ENCODE measurements around the gene PP2D1.
"Not testable (repeated sequence)": the region's sequence is repeated elsewhere in the genome, so short reads cannot be mapped to it uniquely, and the experiment has no call there.

PP2D1 gene

GRCh38 chr3:19967208-19967607 is 44.9 kb downstream of the PP2D1 start:
- no peak for DNase-seq

- no peak for DNase-seq
These were observed 50.1 kb downstream of the PP2D1 start for GRCh38 chr3:19961960-19962359.

GRCh38 chr3:19960696-19961095 is 51.4 kb downstream of the PP2D1 start:
- DNase-seq = no peak

- DNase-seq = no peak
These were observed 52.6 kb downstream of the PP2D1 start for GRCh38 chr3:19959505-19959904.

- not testable (repeated sequence) for DNase-seq
These were observed 54.7 kb downstream of the PP2D1 start for GRCh38 chr3:19957354-19957753.

GRCh38 chr3:19954676-19955075 is 57.4 kb downstream of the PP2D1 start:
- no peak for DNase-seq

- no peak for DNase-seq
These were observed 61.7 kb downstream of the PP2D1 start for GRCh38 chr3:19950316-19950715.

GRCh38 chr3:19948226-19948591 is 63.9 kb downstream of the PP2D1 start:
- DNase-seq = no peak

GRCh38 chr3:19947549-19948225 is 64.4 kb downstream of the PP2D1 start:
- peak; percentile 42 for DNase-seq

- peak; percentile 95 for DNase-seq
These were observed 65.1 kb downstream of the PP2D1 start, which contains the start of gene RAB5A for GRCh38 chr3:19946832-19947548. TSS of gene RAB5A (plus strand) at chr3:19947097. CDS start at chr3:19950899, 3,802 bp downstream.

GRCh38 chr3:19945969-19946831 is 65.9 kb downstream of the PP2D1 start:
- no peak for DNase-seq

- DNase-seq = no peak
These were observed 66.5 kb downstream of the PP2D1 start for GRCh38 chr3:19945534-19945933.

GRCh38 chr3:19940643-19941042 is 71.4 kb downstream of the PP2D1 start:
- no peak for DNase-seq

GRCh38 chr3:19938295-19938627 is 73.8 kb downstream of the PP2D1 start:
- DNase-seq = no peak

GRCh38 chr3:19937459-19938294 is 74.4 kb downstream of the PP2D1 start:
- DNase-seq = no peak

All from activated CD4-positive, alpha-beta T cell treated with anti-CD3 and anti-CD28 coated beads, Interleukin-2, amount 50 U/mL, for 1 hour (primary cell).